Endothelial cell of umbilical vein (primary cell): ENCODE data around the gene MAP2K1. TPM values are rescaled to one million over a fixed set of nuclear protein-coding genes. Genes with fewer than 3 reads are reported as not detected.

ENCODE experiments used
- BruUV-seq: library from RNA; stranded (reverse); fragments of 400-500 nt; replicated peaks from 2 replicates; lab custom pipeline; 2021; lab: Mats Ljungman, UMichigan
- CTCF ChIA-PET: fragments of 300-600, 350-600 bp; sonication (Branson Sonifier 250); formaldehyde crosslinking; loops from one replicate; lab custom pipeline; 2021; ENCODE audit warnings: antibody characterized with exemption, inconsistent platforms; lab: Charles Lee
- POLR2A ChIA-PET: fragments of 300-600, 350-600 bp; sonication (Branson Sonifier 250); formaldehyde crosslinking; loops from one replicate; lab custom pipeline; 2021; ENCODE audit warnings: antibody characterized with exemption, inconsistent platforms; lab: Charles Lee
- DNase-seq: peaks from one replicate; pipeline ENCODE4 v3.0.0-alpha.2; 2011; ENCODE audit warnings: low read depth, low spot score
- FAIRE-seq: peaks from 2 replicates; lab custom pipeline; 2011; peaks lifted over from hg19 to GRCh38; lab: Jason Lieb, UNC
- H2AFZ ChIP-seq: 2 replicates; pipeline ENCODE4 v1.6.0; 2012; ENCODE audit warnings: low read depth, low read length, control low read depth, inconsistent platforms
- H3K27ac ChIP-seq: 2 replicates; pipeline ENCODE4 v1.5.1; 2011; ENCODE audit warnings: low read depth, mild to moderate bottlenecking, control low read depth, low read length, moderate library complexity; ENCODE audit not compliant: insufficient read depth
- H3K27me3 ChIP-seq, 2 experiments: 2 replicates each; pipeline versions ENCODE4 v1.6.0 to v1.6.1; 2011; ENCODE audit warnings: low read length in 2 of 2, mixed read lengths in 1 of 2; ENCODE audit not compliant: control insufficient read depth in 2 of 2, insufficient read depth in 2 of 2
- H3K36me3 ChIP-seq, 2 experiments: 2 replicates in 1 of 2; 3 replicates in 1 of 2; pipeline ENCODE4 v1.5.1; 2011; ENCODE audit warnings: low read length in 2 of 2, mild to moderate bottlenecking in 1 of 2, moderate library complexity in 1 of 2; ENCODE audit not compliant: control insufficient read depth in 2 of 2, insufficient read depth in 2 of 2; ENCODE audit errors: extremely low read depth in 1 of 2
- H3K4me1 ChIP-seq: 3 replicates; pipeline ENCODE4 v1.5.1; 2011; ENCODE audit warnings: mild to moderate bottlenecking, low read length; ENCODE audit not compliant: control insufficient read depth, insufficient read depth; ENCODE audit errors: extremely low read depth
- H3K4me2 ChIP-seq: 2 replicates; pipeline ENCODE4 v1.6.1; 2011; ENCODE audit warnings: low read length, control low read depth, mixed read lengths; ENCODE audit not compliant: insufficient read depth
- H3K4me3 ChIP-seq, 3 experiments: fragments of 200-600 bp in 1 of 3; sonication (generic), shearing (Covaris generic) in 1 of 3; replicated peaks in 1 of 3; 2 replicates each; pipeline ENCODE4 v1.5.1; 2011 to 2016; ENCODE audit warnings: control low read depth in 3 of 3, low read length in 3 of 3, mild to moderate bottlenecking in 2 of 3, inconsistent platforms in 1 of 3, low read depth in 1 of 3, moderate library complexity in 1 of 3; ENCODE audit not compliant: insufficient read depth in 1 of 3
- H3K79me2 ChIP-seq: 2 replicates; pipeline ENCODE4 v1.6.0; 2012; ENCODE audit warnings: low read length, inconsistent platforms; ENCODE audit not compliant: control insufficient read depth, insufficient read depth
- H3K9ac ChIP-seq: replicated peaks from 2 replicates; pipeline ENCODE3; 2011; ENCODE audit warnings: low read length, control low read depth; ENCODE audit not compliant: insufficient read depth; ENCODE audit errors: extremely low read depth
- H3K9me1 ChIP-seq: replicated peaks from 3 replicates; pipeline ENCODE4 v1.6.0; 2011; ENCODE audit warnings: mild to moderate bottlenecking, low read length; ENCODE audit not compliant: control insufficient read depth, insufficient read depth; ENCODE audit errors: extremely low read depth
- H3K9me3 ChIP-seq: replicated peaks from 2 replicates; pipeline ENCODE4 v1.5.1; 2012; ENCODE audit warnings: low read length, inconsistent platforms; ENCODE audit not compliant: control insufficient read depth, insufficient read depth
- H4K20me1 ChIP-seq: replicated peaks from 2 replicates; pipeline ENCODE3; 2011; ENCODE audit warnings: mild to moderate bottlenecking, low read length; ENCODE audit not compliant: control insufficient read depth, insufficient read depth; ENCODE audit errors: extremely low read depth
- CTCF ChIP-seq, 2 donors: IDR thresholded peaks; 1 replicate in 1 of 2; 2 replicates in 1 of 2; pipeline ENCODE4 v1.5.1; 2011; ENCODE audit warnings: low read length in 2 of 2, mild to moderate bottlenecking in 2 of 2, moderate library complexity in 2 of 2, control low read depth in 1 of 2, inconsistent platforms in 1 of 2, low read depth in 1 of 2; ENCODE audit not compliant: insufficient read depth in 1 of 2; ENCODE audit errors: extremely low read depth in 1 of 2
- EZH2 ChIP-seq: IDR thresholded peaks from 2 replicates; pipeline ENCODE4 v1.6.1; 2012; ENCODE audit warnings: borderline replicate concordance, low read depth, mild to moderate bottlenecking, moderate library complexity, low read length, inconsistent platforms; ENCODE audit not compliant: severe bottlenecking
- FOS ChIP-seq: IDR thresholded peaks from 2 replicates; pipeline ENCODE4 v1.6.1; 2011; ENCODE audit warnings: mild to moderate bottlenecking, low read length, moderate library complexity, borderline replicate concordance; ENCODE audit not compliant: insufficient read depth
- GATA2 ChIP-seq: IDR thresholded peaks from 2 replicates; pipeline ENCODE4 v1.7.0; 2011; ENCODE audit warnings: low read depth, mild to moderate bottlenecking, moderate library complexity, mixed read lengths, low read length; ENCODE audit not compliant: insufficient read length, insufficient read depth
- JUN ChIP-seq: IDR thresholded peaks from 2 replicates; pipeline ENCODE4 v1.6.1; 2011; ENCODE audit warnings: borderline replicate concordance, low read depth; ENCODE audit not compliant: insufficient read length, insufficient read depth
- MAX ChIP-seq: IDR thresholded peaks from 2 replicates; pipeline ENCODE4 v1.6.1; 2011; ENCODE audit not compliant: insufficient read depth, insufficient read length
- MYC ChIP-seq: IDR thresholded peaks from one replicate; pipeline ENCODE4 v1.6.1; 2011; ENCODE audit warnings: mild to moderate bottlenecking, low read depth, low read length
- POLR2A ChIP-seq: IDR thresholded peaks from 2 replicates; pipeline ENCODE4 v1.6.1; 2012; ENCODE audit warnings: low read depth, mild to moderate bottlenecking, control low read depth, low read length
- POLR2AphosphoS5 ChIP-seq: IDR thresholded peaks from 2 replicates; pipeline ENCODE4 v1.6.1; 2012; ENCODE audit warnings: low read depth, mild to moderate bottlenecking, control low read depth, low read length, moderate library complexity; ENCODE audit not compliant: insufficient read depth
- dilution Hi-C: fragments of 300-500 bp; cut with MboI; formaldehyde crosslinking; loops from one replicate; pipeline ENCODE4 v1.15.0; 2019; ENCODE audit warnings: low sequenced_read_pairs; ENCODE audit not compliant: extremely low pct_ligation_motif_present
- intact Hi-C: fragments of 100-400 bp; cut with micrococcal nuclease; formaldehyde crosslinking; loops from one replicate; pipeline ENCODE4 v1.10.0; 2022
- polyA plus RNA-seq, 4 experiments: library from polyadenylated mRNA; depleted of rRNA in 3 of 4; stranded (reverse) in 3 of 4; unstranded in 1 of 4; fragments of >200 nt; gene quantifications; 2 replicates each; pipeline versions ENCODE4 v1.2.1 to v1.2.3, GENCODE V29; 2011 to 2012; ENCODE audit warnings: missing spikeins in 1 of 4
- total RNA-seq: library from RNA; stranded (reverse); gene quantifications from 2 replicates; pipeline ENCODE4 v1.2.3, GENCODE V29; 2021

The MAP2K1 gene
- total and polyA plus RNA-seq, 2 donors (not counting 3 experiments of a cell fraction or from before 2014, with no cell fraction given): 30.9 to 45.1 TPM

GRCh38 chr15:66491846-66492245, 105.1 kb downstream of the MAP2K1 start:
- CTCF ChIA-PET: interaction anchor here (1.0 kb wide), 1 partner anchor 20 kb away, joined by 3 read pairs; no protein-coding TSS in a partner anchor
- Histone ChIP-seq H4K20me1 (no peaks in the 10 kb centered on the region), H3K79me2 (peaks cover 2% of the 10 kb centered on the region), H3K27me3 (no peaks in the 10 kb centered on the region), H3K36me3 (peaks cover 9 to 30% of the 10 kb centered on the region in 2 experiments), H3K27ac (no peak overlapping the region), H3K9ac (no peak overlapping the region), H2AFZ (no peak overlapping the region), H3K4me1 (peaks cover under 1% of the 10 kb centered on the region), H3K9me3 (no peaks in the 10 kb centered on the region), H3K4me3 (no peak overlapping the region), H3K4me2 (no peak overlapping the region), H3K9me1 (no peaks in the 10 kb centered on the region)
- TF ChIP-seq CTCF (IDR thresholded peaks at IDR 0.05; ENCODE audit: extremely low read depth in 1 of 2, insufficient read depth in 1 of 2, low read depth in 1 of 2, low read length in 2 of 2) (no peak), GATA2 (no peak), POLR2A (no peak), FOS (no peak), MAX (no peak), POLR2AphosphoS5 (no peak), EZH2 (no peak), JUN (no peak), MYC (no peak)
- DNase-seq (no peak), FAIRE-seq (no peak)
- dilution Hi-C loops: no loop called here
- BruUV-seq: no TSS peak
- intact Hi-C loops: loop anchor here (10.0 kb wide), 1 partner anchor 507 kb away; no protein-coding TSS in a partner anchor
- POLR2A ChIA-PET: no interaction called here
